Hematopoietic multipotent progenitor cell treated with erythropoietin and hydrocortisone succinate and interleukin-3 and kit ligand, for 4 days (in vitro differentiated cells): ENCODE measurements around the gene UNC79.
A peak's percentile ranks its signal among the peaks of the same experiment; 100 is the strongest.

Source experiments
- DNase-seq: peaks from one replicate; pipeline ENCODE4 v3.0.0-alpha.2; 2015

Gene UNC79

GRCh38 chr14:93733231-93733630, 302.5 kb downstream of the UNC79 start:
- no peak for DNase-seq

- no peak for DNase-seq
Observed at GRCh38 chr14:93733631-93734030, 302.9 kb downstream of the UNC79 start.

- DNase-seq: peak; percentile 69
Observed at GRCh38 chr14:93734086-93734822, 303.5 kb downstream of the UNC79 start.

DNA sequence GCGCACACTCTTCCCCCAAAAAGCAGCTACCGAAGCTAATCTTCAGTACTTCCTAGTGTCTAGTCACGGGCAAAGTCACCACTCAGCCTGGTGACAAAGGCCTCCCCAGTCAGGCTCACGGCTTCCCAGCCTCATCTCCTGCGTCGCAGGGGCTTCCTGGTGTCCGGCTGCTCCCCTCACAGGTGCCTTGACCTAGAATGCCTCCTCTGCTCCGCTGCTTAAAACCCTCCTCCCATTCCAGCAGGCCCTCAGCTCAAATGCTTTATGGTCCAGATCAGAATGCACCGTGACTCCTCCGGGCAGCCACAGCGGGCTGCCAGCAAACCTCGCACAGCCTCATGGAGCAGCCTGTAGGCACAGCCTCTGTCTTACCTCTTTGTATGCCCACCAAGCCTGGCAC, 304.5 kb downstream of the UNC79 start:
- no peak for DNase-seq

GRCh38 chr14:93736378-93737014, 305.8 kb downstream of the UNC79 start:
- DNase-seq: peak; percentile 21

DNA sequence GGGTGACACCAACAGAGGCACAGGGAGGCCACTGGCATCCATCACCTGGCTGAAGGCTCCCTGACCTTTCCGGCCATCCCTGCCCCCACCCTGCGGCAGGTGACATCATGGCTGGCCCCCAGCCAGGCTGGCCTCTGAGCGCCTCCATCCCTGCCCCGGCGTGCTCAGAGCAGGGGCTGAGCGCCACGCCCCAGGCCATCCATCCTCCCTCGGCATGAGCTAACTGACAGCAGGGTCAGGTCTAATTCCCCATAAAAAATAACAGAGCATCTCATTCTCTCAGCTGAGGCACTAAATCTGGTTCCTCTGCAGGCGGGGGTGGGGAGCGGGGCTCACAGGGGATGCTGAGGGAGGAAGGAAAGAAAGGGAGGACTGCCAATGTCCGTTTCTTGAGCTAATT, 306.9 kb downstream of the UNC79 start:
- no peak for DNase-seq

GRCh38 chr14:93741556-93742230, 311.0 kb downstream of the UNC79 start:
- no peak for DNase-seq

DNA sequence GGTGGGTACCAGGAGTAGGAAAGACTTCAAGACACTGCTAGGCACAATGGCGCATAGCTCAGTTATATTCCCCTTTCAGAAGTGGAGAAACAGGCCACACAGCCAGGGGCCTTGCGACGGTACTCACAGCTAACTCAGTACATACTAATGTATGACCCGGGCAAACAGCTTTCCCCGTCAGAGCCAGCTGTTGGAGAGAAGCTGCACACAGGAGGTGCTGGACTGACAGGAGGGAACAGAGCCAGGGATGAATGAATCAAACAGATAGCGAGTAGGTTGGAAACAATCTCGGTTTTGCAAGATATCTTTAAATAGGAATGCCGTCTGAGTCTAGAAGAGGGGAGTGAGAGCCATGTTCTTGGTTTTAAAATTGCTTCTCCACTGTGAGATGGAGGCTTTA, 312.0 kb downstream of the UNC79 start:
- DNase-seq: no peak

DNA sequence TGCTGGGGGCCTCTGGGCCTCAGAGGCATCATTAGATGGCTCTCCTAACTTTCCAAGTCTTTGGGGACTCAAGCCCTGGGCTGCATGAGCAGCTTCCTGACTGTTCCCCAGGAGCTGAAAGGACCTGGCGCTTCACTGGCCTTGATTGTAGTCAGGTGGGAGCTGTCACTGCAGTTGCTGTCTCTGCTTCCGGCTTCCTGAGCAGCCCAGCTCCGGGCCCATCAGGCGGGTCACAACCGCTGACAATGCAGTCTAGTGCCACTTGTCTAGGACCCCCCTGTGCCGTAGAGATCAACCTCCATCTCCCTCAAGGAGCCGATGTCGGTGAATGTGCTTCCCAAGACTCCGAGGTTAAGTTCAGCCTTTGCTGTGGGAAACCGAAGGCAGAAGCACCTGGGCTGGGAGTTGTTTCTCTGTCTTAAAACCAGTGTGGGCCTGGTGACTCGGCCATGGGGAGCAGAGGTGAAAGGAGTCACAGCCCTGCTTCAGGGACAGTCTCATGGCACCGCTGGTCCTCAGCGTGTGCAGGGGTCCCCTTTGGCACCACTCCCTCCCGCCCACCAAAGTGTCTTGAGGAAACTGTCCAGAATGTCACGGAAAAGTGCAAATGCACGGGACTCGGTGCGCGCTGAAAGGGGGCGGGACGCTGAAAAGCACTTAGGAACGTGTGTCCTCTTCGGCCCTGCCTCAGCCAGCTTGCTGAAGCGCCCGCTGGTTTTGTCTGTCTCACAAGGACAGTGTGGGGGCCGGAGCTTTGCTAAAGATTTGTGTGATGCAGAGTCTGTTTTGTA, 312.7 kb downstream of the UNC79 start:
- no peak for DNase-seq

GRCh38 chr14:93744176-93744575, 313.4 kb downstream of the UNC79 start:
- no peak for DNase-seq

- DNase-seq: peak; percentile 34
Observed at GRCh38 chr14:93744876-93745275, 314.1 kb downstream of the UNC79 start.

GRCh38 chr14:93745603-93746273, 315.0 kb downstream of the UNC79 start:
- peak; percentile 21 for DNase-seq

DNA sequence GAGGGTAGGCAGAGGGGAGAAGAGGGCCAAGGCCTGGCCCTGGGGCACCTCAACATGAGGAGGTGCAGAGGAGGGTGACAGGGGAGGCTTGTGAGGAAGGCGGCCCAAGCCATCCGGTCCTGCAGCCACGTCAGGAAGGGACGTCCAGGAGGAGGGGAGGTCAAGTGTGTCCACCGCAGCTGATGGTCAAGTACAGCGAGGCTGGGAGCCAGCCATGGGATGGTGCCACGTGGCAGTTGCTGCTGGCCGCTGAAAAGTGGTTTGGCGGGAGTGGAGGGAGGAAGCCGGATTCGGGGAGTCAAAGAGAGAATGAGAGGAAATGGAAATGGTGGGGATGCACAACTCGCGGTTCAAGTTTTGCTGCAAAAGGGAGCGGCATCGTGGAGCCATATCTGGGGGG, 316.4 kb downstream of the UNC79 start:
- peak; percentile 15 for DNase-seq

DNA sequence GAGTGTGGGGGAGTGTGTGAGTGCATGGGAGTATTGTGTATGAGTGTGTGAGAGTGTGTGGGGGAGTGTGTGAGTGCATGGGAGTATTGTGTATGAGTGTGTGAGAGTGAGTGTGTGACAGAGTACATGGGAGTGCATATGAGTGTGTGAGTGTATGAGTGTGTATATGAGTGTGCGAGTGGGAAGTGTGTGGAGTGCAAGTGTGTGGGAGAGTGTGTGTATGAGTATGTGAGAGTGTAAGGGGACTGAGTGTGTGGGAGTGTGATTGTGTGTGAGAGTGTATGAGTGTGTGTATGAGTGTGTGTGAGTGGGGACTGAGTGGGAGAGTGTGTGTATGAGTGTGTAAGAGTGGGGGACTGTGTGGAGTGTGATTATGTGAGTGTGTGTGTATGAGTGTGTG, 316.8 kb downstream of the UNC79 start:
- no peak for DNase-seq

GRCh38 chr14:93748208-93749075, 317.7 kb downstream of the UNC79 start:
- peak; percentile 92 for DNase-seq

DNA sequence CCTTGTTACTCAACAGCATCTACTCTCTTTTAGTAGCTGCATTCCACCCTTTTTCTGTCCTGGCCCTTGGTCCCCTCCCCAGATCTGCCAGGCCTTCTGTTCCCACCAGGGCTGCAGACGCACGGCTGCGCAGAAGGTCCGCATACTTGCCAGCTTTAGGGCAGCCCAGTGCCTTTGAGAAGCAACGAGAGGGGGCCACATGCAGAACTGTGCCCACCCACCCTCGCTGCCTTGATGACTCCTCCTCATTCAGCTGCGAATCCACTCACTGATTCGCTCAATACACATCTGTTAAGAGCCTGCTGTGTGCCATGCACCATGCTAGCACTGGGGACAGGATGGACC, 318.3 kb downstream of the UNC79 start:
- DNase-seq: no peak

DNA sequence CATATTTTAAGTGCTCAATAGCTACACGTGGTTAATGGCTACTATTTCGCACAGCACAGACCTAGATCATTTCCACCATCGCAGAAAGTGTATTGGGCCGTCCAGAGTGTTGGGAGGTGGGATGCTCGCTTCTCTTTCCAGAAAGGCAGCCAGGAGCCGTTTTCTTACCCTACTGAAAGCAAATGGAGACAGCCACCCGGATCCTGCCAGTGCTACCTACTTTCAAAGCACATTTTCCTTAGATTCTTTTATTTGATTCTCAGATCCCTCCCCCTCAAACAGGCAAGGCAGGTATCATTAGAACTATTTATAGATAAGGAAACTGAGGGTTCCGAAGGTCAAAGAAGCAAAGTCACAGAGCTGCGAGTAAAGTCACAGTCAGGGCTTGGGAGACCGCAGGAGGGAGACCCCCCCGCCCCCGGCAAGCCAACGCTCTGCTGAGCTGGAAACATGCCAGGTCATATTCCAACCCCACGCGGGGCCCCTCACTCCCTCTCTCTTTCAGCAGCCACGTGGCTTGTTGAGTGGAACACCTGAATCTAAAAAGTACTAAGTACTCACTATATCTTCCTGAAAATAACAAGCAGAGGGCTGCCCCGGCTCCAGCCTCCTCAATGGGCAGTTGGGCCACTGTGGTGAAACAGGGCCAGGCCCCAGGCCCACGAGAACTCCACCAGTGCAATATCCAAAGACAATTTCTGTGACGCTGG, 321.4 kb downstream of the UNC79 start:
- DNase-seq: no peak

DNA sequence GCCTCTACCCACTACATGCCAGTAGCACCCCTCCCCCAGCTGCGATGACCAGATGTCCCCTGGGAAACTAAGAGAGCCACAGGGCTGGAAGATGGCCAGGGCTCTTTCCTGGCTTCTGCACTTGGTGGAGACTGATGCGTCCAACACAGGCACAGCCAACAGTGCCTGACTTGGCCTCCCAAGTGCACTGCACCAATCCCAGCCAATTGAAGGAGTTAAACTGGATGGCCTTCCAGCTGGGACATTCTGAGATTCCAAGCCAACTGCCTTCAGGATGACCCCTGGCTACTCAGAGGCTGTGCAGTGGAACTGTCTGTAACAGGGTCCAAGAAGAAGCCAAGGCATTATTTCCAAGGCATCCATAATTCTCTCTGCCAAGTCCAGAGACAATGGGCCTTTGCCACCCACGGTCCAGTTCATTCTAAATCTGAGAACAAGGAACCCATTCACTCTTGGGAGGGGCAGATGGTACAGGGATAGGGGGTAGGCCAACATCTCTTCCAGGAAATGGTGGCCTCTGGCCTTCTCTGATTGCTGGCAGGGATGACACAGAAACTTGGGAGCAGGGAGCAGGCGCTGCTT, 322.3 kb downstream of the UNC79 start:
- DNase-seq: no peak

GRCh38 chr14:93753647-93754046, 322.9 kb downstream of the UNC79 start:
- DNase-seq: no peak

DNA sequence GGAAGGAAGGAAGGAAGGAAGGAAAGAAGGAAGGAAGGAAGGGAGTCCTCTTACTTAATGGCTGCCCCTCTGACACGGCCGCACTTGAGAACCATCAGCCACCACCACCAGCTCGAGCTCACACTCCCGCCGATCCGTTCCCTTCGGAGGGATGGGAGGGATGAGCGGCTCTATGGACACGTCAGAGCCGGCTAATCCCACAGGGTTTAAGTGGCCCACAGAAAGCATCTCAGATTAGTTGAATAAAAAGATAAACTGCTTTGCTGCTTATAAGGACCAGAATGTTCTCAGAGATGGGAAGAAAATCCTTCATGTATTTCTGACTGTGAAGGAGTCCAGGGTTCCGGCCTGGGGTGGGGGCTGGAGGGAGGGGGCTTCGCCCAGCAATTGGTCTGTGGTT, 326.5 kb downstream of the UNC79 start:
- no peak for DNase-seq
